ENCODE results near the gene GET4.
"Not testable (repeated sequence)": the region's sequence is repeated elsewhere in the genome, so short reads cannot be mapped to it uniquely, and the experiment has no call there.

GET4 gene

GRCh38 chr7:931871-932650 is 55.7 kb downstream of the GET4 start:
- DNase-seq, result no peak

GRCh38 chr7:932651-932975 is 56.3 kb downstream of the GET4 start:
- DNase-seq, result no peak

- no peak for DNase-seq
Measured at GRCh38 chr7:934469-935163, 58.3 kb downstream of the GET4 start.

- DNase-seq, result no peak
Measured at GRCh38 chr7:935164-935873, 59.0 kb downstream of the GET4 start.

GRCh38 chr7:935874-936385 is 59.6 kb downstream of the GET4 start:
- DNase-seq, result no peak

GRCh38 chr7:936386-937054 is 60.2 kb downstream of the GET4 start:
- peak; percentile 82 for DNase-seq

GRCh38 chr7:937856-938484 is 61.6 kb downstream of the GET4 start:
- no peak for DNase-seq

GRCh38 chr7:938546-939185 is 62.3 kb downstream of the GET4 start:
- DNase-seq, result no peak

GRCh38 chr7:939843-940242 is 63.5 kb downstream of the GET4 start:
- no peak for DNase-seq

GRCh38 chr7:940599-941408 is 64.5 kb downstream of the GET4 start:
- no peak for DNase-seq

GRCh38 chr7:943793-944192 is 67.4 kb downstream of the GET4 start:
- DNase-seq, result not testable (repeated sequence)

GRCh38 chr7:944744-945143 is 68.4 kb downstream of the GET4 start:
- DNase-seq, result no peak

GRCh38 chr7:945147-945555 is 68.8 kb downstream of the GET4 start:
- no peak for DNase-seq

- DNase-seq, result no peak
Measured at GRCh38 chr7:945556-946255, 69.4 kb downstream of the GET4 start.

Data from activated CD4-positive, alpha-beta T cell treated with anti-CD3 and anti-CD28 coated beads, Interleukin-2, amount 50 U/mL, for 16 hours (primary cell).